NCI-H82 treated with DMSO at 0.1 percent for 48 hours (cell line): ENCODE measurements around the gene KCNQ1.

ENCODE experiments used
- DNase-seq: peaks from one replicate; lab custom pipeline; 2025; ENCODE audit not compliant: unreplicated experiment; lab: John Stamatoyannopoulos, UW

Gene KCNQ1

GRCh38 chr11:2444821-2445745 is at the start of gene KCNQ1:
KCNQ1 (plus strand) TSS chr11:2445008; CDS start chr11:2445099, 91 bp downstream.
- DNase-seq = no peak

GRCh38 chr11:2395211-2395730 is 49.5 kb upstream of the KCNQ1 start:
- no peak for DNase-seq

GRCh38 chr11:2395856-2396255 is 49.0 kb upstream of the KCNQ1 start:
- no peak for DNase-seq

GRCh38 chr11:2396471-2396870 is 48.3 kb upstream of the KCNQ1 start:
- no peak for DNase-seq

- DNase-seq = no peak
Measured at GRCh38 chr11:2397005-2397404, 47.8 kb upstream of the KCNQ1 start.

- DNase-seq = no peak
Measured at GRCh38 chr11:2398664-2399355, 46.0 kb upstream of the KCNQ1 start.

GRCh38 chr11:2399488-2400068 is 45.2 kb upstream of the KCNQ1 start:
- DNase-seq = no peak

- peak; percentile 95 for DNase-seq
Measured at GRCh38 chr11:2400069-2400761, 44.6 kb upstream of the KCNQ1 start, which contains the start of gene TSSC4. TSSC4 (plus strand) TSS chr11:2400750; CDS start chr11:2402634, 1,884 bp downstream.

- no peak for DNase-seq
Measured at GRCh38 chr11:2400762-2401435, 43.9 kb upstream of the KCNQ1 start.

- no peak for DNase-seq
Measured at GRCh38 chr11:2401436-2401984, 43.3 kb upstream of the KCNQ1 start.

GRCh38 chr11:2402106-2402505 is 42.7 kb upstream of the KCNQ1 start:
- DNase-seq = no peak

- DNase-seq = no peak
Measured at GRCh38 chr11:2402890-2403645, 41.7 kb upstream of the KCNQ1 start.

- DNase-seq = no peak
Measured at GRCh38 chr11:2404735-2405196, 40.0 kb upstream of the KCNQ1 start.

- DNase-seq = no peak
Measured at GRCh38 chr11:2406451-2406850, 38.4 kb upstream of the KCNQ1 start.

GRCh38 chr11:2406878-2407410 is 37.9 kb upstream of the KCNQ1 start:
- no peak for DNase-seq

- DNase-seq = no peak
Measured at GRCh38 chr11:2408671-2409070, 36.1 kb upstream of the KCNQ1 start.

- DNase-seq = no peak
Measured at GRCh38 chr11:2409126-2409525, 35.7 kb upstream of the KCNQ1 start.

GRCh38 chr11:2409611-2410468 is 35.0 kb upstream of the KCNQ1 start:
- no peak for DNase-seq
